NCI-H2081 (cell line): ENCODE results near the gene TMCO4.
A peak's percentile ranks its signal among the peaks of the same experiment; 100 is the strongest.
"Not testable (repeated sequence)": the region's sequence is repeated elsewhere in the genome, so short reads cannot be mapped to it uniquely, and the experiment has no call there.

Experiments
- DNase-seq, 2 experiments: peaks; one replicate each; lab custom pipeline; 2025; lab: John Stamatoyannopoulos, UW

TMCO4 gene

DNA sequence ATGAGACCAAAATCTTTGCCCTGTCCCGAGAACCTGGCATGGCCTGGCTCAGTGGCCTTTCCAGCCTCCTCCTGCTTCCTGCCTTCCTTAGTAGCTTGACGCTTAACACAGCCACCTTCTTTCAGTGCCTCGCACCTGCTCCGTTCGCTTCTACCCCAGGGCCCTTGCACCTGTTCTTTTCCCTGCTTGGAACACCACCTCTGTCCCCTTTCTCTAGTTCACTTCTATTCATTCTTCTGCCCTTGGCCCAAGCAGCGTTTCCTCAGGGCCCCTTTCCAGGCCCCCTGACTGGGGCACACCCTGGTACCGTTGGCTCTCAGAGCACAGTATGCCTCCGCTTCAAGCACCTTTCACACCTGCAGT lies 144.0 kb downstream of the TMCO4 start:
- no peak for DNase-seq

DNA sequence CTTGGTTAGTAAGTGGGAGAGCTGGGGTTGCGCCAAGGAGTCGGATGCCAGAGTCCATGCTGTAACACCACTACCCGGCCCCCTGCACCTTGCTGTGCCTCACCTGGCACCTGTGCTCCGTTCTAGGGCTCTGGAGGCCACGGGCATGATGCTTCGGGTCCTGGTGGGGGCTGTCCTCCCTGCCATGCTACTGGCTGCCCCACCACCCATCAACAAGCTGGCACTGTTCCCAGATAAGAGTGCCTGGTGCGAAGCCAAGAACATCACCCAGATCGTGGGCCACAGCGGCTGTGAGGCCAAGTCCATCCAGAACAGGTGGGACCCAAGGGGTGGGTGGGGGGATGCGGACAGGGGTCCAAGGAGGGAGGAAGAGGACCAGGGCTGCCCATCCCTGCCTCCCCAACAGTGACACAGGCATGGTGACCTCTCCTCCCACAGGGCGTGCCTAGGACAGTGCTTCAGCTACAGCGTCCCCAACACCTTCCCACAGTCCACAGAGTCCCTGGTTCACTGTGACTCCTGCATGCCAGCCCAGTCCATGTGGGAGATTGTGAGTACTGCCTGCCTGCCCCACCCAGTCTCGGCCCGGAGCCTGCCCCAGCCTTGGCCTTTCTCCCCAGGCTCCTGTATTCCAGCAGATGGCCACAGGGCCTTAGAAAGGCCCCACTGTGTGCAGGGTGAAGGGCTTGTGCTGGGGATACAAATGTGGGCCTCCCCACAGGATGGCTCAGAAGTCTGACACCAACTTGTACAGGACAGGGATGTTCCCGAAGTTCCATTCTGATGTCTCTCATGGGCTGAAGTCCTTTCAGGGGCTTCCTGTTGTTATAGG lies 144.6 kb downstream of the TMCO4 start:
- peak in 1 of 2 experiments; percentile 13 for DNase-seq

DNA sequence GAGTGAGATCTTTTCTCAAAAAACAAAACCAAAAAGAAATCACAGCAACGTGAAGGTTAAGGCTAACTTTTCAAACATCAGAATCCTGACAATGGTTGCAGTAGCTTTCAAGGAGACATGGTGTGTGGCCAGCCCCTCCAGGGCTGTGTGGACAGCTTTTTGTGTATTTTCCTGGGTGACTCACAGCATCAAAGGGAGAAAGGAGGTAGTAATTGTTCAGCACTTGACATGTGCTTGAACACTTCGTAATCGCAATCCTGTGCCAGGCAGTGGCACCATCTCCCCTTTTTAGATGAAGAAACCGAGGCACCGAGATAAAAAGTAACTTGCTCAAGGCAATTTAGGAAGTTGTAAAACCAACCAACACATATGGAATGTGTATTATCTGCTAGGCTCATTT lies 145.3 kb downstream of the TMCO4 start:
- DNase-seq: no peak

DNA sequence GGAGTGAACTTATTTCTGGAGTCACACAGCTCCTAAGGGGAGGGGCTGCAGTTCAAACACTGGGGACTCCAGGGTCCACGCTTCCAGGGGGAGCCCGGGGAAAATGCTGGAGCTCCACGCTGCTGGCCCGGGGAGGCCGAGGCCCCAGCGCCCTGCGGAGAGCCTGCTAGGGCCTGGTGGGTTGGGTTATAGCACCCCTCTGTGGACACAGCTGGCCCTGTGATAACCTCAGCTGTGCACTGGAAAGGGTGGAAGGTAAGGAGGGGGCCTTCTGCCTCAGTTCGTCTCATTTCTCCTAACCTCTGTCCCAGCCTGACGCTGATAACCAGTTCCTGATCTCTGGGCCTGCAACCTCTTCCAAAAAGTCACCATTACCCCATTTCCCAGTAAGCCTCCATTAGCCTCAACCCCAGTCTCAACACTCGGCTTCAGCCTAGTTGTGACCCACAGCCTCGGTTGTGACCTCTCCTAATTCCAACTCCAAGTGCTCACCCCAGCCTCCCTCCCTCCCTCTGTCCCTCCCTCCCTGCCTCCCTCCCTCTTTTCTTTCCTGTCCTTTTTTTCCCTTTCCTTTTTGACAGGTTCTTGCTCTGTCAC lies 148.5 kb downstream of the TMCO4 start:
- no peak for DNase-seq

DNA sequence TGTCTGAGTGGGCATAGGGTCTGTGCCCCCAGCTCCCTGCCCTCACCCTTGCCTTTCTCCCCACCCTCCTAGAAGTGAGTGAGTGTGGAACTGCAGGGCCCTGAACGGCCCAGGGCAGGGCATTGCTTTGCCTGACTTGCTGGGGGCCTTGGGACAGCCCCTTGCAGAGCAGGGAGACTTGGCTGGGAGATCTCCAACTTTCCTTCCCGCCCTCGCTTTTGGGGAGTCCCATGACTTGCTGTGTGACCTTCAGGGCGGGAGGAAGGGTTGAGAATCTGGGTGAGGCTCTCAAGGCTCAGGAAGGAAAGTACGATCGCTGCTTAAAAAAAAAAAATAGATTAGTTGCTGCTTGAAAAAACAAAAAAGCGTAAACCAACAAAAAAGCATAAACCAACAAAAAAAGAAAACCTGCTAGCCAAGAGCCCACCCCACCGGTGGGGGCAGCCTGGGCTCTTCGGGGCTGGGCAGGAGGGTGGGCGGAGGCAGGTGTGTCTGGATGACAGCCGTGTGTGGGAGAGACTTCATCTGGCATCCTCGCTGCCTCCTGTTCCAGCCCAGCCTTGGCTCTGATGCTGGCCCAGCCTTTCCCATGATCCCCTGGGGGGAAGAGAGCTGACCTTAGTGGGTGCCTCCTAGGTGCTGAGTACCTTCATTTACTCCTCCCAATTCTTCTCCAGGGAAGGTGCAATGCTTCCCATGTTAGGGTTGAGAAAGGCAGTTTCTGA lies 149.1 kb downstream of the TMCO4 start:
- no peak for DNase-seq

DNA sequence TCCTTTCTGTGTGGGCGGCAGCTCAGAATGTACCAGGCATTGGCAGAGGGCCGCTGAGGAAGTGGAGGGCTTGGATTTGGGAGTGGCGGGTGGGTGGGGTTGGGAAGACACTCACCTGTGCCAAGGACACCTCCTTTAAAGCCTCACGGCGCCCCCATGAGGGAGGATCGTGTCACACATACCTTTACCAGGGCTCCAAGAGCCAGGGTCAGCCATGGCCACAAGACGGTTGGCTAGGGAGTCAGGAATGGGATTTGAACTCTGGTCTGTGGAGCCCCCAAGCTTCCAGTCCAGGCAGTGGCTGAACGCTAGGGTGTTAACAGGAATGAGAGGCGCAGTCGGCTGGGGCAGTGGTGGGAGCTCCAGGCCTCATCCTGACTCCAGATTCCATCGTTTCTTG lies 151.0 kb downstream of the TMCO4 start:
- DNase-seq: peak in 1 of 2 experiments; percentile 15

DNA sequence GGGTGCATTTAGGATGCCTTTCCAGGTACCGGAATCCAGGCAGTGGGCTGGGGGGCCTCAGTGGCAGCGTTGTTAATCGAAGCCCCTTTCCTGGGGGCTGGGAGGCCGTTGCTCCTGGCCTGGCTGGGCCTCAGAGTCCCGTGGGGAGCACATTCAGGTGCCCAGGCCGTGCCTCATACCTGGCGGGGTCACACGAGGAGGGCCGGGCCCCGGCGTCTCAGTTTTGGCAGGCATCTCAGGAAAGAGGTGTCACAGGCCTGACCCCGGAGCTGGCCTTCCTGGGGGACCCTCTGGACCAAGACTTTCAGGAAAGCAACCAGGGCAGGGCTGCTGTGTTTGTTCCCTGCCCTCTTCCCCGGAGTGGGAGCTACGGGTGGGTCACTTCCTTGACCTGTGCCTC lies 151.5 kb downstream of the TMCO4 start:
- DNase-seq: no peak

DNA sequence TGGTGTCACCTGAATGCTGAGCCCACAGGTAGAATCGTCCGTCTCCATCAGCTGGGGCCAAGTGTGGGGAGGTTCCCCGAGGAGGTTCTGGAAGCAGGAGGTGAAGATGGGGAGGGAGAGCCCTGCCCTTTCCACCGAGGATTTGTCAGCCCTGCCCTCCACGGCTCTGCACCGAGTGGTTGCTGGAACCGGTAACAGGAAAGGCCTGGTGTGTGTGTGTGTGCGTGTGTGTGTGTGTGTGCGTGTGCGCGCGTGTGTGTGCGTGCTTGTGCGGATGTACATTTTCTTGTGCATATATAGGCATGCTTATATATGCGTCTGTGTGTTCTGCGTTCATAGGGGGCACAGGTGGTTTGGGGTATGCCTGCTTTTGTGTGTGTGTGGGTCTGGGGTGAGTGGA lies 152.1 kb downstream of the TMCO4 start:
- DNase-seq: no peak

DNA sequence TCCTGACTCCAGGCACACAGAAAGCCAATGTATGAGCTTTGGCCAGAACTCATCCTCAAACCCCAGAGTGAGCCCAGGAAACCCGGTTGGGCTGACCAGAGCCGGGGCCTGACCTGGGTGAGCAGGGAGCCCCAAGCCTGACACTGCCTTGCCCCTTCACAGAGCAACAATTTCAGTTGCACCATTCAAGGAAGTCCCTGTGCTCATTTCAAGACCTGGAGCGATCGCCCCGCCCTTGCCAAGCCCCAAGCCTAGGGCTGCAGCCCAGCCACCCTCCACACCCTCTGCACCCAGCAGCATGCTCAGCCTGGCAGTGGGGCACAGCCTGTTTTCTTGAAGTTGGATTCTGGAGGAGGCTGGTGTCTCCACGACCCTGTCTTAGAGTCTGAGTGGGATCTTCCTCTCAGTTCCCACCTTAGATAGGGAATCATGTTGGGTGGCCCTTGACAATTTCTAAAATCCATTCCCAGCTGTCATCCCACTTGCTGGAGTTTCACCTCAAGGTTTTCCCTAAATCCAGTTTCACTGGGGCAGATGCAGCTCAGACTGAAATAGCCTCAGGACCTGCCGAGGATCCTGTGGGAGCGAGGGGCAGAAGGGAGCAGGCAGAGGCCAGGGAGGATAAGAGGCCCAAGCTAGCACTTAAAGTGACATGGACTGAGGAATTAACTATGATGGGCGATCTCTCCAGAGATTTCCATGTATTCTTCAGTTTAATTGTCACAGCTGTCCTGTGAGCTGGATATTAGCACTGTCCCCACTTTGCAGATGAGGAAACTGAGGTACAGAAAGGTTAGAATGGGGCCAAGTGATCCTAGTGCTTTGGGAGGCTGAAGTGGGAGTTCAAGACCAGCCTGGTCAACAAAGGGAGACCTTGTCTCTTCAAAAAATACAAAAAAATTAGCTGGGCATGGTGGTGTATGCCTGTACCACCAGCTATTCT lies 153.1 kb downstream of the TMCO4 start:
- no peak for DNase-seq

DNA sequence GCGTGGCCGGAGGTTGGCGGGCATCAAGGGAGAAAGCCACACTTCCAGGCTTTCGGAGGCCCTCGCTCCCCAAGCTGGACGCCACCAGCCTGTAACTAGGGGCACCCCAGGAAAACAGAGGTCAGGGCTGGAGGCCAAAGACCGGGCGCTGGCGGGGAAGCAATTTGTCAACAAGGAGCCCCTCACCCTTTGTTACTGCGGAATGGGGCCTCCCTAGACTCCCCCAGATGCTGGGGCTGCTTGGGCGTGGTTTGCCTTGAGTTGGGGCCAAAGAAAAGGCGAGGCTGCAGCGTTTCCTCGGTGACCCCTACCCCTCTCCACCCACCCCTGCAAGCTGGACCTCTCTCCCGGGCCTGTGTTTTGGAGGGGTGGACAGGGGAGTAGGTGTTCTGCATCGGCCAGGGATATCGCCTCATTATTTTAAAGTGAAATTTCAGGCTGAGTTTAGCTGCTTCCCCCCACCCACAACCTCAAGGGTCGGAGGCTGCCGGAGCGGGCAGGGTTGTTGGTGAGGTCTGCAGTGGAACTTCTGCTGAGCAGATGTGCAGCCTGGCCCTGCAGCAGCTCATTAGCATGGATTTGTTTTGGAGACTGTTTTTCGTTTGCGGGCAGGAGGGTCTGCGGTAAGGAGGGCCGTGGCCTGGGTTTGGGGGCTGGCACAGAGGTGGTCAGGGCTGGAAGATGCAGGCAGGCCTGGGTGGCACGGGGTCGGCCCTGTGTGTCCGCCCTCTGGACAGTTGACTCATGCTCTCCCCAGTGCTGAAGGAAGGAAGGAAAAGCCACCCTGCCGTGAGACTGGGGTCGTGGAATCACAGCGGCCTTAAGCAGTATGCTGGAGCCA lies 154.1 kb downstream of the TMCO4 start:
- DNase-seq: no peak

DNA sequence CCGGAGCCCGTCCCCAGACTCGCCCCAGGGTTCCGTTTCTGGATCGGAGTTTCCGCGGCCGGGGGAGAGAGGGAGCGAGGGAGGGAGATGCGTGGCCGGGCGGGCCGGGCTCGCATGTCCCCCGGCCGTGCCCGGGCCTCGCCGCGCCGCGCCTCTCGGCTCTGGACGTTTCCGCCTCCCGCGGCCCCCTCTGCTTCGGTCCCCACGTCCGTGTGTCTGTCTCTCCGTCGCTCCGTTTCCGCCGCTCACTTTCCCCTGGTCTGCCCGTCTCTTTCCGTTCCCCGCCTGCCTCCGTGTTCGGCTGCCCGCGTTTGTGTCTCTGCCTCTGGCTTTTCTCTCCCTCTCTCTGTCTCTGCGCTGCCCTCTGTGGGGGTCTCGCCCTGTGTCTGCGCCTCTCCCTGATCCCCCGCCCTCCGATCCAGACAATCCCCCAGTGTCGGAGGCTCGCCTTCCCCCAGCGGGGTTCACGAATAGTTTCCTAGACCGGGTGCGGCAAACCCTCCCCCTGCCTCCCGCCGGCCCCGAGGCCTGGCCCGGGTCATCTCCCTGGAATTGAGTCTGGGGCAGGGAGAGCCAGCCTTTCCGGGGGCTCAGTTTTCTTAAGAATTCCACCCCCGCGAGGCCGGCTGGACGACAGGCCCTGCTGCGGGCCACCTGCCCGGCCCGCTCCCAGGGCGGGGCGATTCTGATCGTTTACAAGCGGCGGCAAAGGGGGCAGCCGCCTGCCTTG lies 154.9 kb downstream of the TMCO4 start:
- peak in 1 of 2 experiments; percentile 10 for DNase-seq

DNA sequence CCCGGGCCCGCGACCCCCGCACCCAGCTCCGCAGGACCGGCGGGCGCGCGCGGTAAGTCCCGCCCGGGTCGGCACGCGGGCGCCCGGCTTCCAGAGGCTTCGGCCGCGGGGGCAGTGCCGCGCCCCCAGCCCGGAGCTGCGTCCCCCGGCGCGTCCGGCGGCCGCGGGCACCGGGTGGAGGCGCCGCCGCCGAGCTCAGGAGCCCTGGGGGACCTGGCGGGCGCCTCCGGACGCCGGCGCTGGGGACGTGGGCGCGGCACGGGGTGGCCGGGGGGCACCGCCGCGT lies 155.4 kb downstream of the TMCO4 start:
- no peak for DNase-seq

DNA sequence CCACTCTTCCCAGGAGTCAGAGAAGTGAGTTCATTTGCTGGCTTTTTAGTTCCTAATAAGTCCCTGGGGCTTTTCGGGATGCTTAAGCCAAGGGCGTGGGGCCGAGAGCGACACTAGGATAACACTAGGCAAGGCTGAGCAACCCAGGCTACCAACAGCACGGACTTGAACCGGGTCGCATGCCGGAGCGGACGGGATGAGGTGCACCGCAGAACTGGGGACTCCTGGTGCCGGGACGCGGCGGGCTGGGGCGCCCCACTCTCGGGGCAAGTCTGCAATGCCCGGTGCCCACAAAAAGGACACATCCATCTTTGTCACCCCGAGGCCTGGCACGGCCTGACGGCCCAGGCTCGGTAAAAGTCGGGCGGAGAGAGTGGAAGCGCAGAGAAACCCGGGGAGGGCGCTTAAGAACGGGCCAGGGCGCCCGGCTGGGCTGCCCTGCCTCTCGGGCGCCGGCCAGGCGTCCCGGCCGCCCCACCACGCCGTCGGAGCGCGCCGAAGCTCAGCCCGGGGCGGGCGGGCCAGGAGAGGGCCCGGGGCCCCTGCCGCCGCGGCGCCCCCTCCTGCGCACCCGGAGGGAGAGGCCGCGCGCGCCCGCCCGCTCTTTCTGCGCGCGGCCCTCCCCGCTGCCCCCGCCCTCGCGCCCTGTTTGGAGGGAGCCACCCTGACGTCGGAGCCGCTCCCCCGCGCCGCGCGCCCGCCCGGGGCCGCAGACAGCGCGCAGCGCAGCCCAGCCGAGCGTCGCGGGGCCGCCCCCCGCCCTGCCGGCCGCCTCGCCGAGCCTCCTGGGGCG lies 155.9 kb downstream of the TMCO4 start, which contains the start of gene NBL1:
NBL1 (plus strand) TSS at position 710 of the 793 bp plus-strand sequence. CDS start 10,720 bp downstream, outside the sequence.
- DNase-seq: no peak

DNA sequence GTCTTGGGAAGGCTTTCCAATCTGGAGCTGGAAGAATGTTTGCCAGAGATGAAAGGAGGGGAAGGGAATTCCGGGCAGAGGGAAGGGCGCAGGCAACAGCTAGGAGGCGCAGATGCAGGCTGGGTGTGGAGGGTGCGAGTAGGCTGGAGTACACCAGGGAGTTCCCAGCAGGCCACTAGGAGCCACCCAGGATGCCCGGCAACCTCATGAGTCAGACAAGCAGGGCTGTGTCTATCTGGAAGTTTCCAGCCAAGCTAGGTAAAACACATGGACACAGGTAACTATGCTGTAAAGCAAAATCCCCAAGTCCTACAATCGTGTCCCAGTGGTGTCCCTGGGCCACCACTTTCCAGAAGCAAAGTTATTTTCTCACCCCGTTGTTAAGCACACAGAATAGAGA lies 156.6 kb downstream of the TMCO4 start:
- DNase-seq: no peak

DNA sequence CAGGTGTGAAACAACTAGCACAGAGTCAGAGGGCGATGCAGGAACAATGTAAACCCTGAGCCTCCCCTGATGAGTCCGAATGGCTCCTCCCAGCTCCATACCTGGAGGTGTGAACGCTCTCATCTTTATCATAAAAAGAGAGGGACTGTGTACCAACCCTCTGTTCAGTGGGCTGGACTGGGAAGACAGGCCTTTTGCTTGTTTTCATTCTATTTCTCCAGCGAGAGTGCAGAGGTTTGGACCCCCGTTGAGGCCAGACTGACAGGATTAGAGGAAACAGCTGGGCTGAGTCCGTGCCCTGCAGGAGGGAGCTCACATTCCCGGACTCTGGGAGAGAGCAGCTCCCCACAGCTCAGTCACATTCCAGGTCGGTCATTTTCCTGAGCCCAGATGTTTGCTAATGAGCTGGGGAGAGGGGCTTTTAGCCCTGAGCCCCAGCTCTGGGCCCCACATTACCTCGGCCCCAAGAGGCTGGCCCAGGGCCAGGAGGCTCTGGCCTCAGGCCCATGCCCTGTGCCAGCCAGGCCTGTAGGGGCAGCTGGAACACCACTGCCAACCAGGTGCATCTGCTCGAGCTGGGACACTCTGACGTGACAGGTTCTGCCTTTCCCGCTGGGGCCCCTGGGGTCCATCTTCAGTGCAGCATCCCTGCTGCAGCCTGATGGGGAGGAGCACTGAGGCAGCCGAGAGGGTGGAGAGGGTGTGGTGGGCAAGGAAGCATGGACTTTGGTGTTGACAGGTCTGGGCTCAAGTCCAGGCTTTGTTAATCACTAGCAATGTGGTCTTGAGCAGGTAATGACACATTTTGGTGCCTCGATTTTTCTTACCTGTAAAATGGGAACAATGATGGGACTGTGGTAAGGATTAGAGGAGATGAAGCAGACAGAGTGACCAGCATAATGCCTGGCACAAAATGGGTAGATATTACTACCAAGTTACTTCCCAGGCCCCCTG lies 159.1 kb downstream of the TMCO4 start:
- peak in 1 of 2 experiments; percentile 37 for DNase-seq

DNA sequence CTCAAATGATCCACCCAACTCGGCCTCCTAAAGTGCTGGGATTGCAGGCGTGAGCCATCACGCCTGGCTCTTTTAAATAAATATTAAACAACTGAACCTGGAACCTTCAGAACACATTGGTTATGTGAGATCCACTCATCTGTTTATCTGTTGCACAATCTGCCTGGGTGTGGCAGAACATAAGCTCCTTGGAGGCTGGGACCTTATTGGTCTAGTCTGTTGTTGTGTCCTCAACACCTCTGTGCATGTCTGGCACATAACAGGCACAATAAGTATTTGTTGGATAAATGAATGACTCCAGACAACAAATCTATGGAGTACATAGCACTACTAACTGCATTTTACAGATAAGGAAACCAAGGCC lies 159.7 kb downstream of the TMCO4 start:
- no peak for DNase-seq

DNA sequence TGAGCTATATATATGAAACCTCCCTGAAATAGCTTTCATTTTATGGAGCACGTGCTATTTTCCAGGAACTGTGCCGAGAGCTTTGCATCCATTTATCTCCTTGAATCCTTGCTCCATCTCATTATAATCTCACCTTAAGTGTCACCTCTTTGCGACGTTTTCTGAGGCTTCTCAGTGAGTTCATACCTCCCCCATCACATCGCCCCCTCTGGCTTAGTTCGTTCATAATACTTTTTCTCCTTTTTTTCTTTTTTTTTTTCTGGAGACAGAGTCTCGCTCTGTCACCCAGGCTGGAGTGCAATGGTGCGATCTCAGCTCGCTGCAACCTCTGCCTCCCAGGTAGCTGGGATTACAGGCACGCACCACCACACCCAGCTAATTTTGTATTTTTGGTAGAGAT lies 160.5 kb downstream of the TMCO4 start:
- DNase-seq: not testable (repeated sequence)

DNA sequence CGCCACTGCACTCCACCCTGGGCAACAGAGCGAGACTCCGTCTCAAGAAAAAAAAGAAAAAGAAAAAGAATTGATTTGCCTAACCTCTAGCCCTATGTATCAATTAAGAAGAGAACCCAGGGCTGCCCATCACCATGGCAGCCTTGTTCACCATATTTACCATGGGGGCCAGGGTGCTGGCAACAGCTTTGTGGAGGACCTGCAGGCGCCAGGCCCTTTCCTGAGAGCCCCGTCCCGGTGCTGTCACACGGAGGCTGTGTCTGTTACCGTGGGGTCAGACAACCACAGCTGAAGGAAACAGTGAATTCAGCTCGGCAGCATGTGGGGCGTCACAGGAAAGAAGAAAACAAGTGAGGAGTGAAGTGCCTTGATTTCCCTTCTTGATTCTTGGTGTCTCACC lies 162.1 kb downstream of the TMCO4 start:
- DNase-seq: no peak
